Activated CD8-positive, alpha-beta memory T cell treated with anti-CD3 and anti-CD28 coated beads, Interleukin-2, amount 10 ng/mL, durations not matched to agents 7 days and 5 days (primary cell): ENCODE data around the gene MRPL58. TPM values are rescaled to one million over a fixed set of nuclear protein-coding genes. Genes with fewer than 3 reads are reported as not detected.
"Not testable (repeated sequence)": the region's sequence is repeated elsewhere in the genome, so short reads cannot be mapped to it uniquely, and the experiment has no call there.

Experiments used
- ATAC-seq: fragments of 150-1000 bp; cut with Tn5 transposase; one replicate; pipeline ENCODE4 v1.10.0; 2021; ENCODE audit warnings: moderate library complexity
- CTCF ChIA-PET: fragments of 350-600 bp; sonication (Branson Sonifier 250); formaldehyde crosslinking; loops from one replicate; lab custom pipeline; 2021; ENCODE audit warnings: antibody characterized with exemption; lab: Charles Lee
- DNase-seq: peaks from one replicate; pipeline ENCODE4 v3.0.0-alpha.2; 2020
- H3K27ac Mint-ChIP-seq: one replicate; pipeline ENCODE4 v1.8.0; 2021; ENCODE audit warnings: mild to moderate bottlenecking, mixed read lengths
- H3K27me3 Mint-ChIP-seq: one replicate; pipeline ENCODE4 v1.8.0; 2021; ENCODE audit warnings: mixed read lengths
- H3K36me3 Mint-ChIP-seq: one replicate; pipeline ENCODE4 v1.8.0; 2021; ENCODE audit warnings: mild to moderate bottlenecking, mixed read lengths
- H3K4me1 Mint-ChIP-seq: one replicate; pipeline ENCODE4 v1.8.0; 2021; ENCODE audit warnings: mixed read lengths
- H3K4me3 Mint-ChIP-seq: one replicate; pipeline ENCODE4 v1.8.0; 2021; ENCODE audit warnings: mild to moderate bottlenecking, moderate library complexity, mixed read lengths
- H3K9me3 Mint-ChIP-seq: one replicate; pipeline ENCODE4 v1.8.0; 2022; ENCODE audit warnings: low read depth, mixed read lengths
- total RNA-seq, 2 experiments: library from RNA; stranded (reverse); gene quantifications; one replicate each; pipeline ENCODE4 v1.2.3, GENCODE V29; 2021

The MRPL58 gene
- 10 to 100 TPM; 45.9 to 53.1 TPM for total RNA-seq

DNA sequence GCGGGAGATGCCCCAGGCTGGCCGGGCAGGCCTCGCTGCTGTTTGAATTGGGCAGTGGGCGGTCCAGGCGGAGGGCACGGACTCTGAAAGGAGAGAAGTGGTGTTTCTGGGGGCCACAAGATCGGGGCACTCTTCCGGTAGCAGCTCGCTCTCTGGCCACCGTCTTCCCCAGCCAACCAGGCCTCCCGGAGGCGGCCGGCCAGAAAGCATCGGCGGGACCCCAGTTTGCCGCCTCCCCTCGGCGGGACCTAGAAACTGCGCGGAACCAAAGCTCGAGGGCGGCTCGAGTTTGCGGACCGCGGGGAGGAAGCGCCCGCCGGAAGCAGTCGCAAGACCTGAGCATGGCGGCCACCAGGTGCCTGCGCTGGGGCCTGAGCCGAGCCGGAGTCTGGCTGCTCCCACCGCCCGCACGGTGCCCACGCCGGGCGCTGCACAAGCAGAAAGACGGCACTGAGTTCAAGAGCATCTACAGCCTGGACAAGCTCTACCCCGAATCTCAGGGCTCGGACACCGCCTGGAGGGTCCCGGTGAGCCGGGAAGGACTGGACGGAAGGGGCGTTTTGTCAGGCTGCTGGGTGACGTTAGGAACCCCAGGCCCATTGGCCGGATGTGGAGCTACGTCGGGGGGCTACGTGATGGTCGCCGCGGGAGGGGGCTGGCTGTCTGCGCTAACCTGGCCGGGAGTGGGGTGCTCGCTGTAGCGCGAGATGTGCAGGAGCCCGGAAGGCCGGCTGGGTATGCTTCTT is at the start of gene MRPL58:
Gene MRPL58 (plus strand): TSS at position 325 of the 746 bp plus-strand sequence. CDS start 17 bp downstream, at position 342.
- DNase-seq: peak; percentile 92
- Mint-ChIP-seq H3K9me3 (no peaks in the 10 kb centered on the region), H3K27me3 (peaks cover 2% of the 10 kb centered on the region), H3K4me3 (peak within 1 kb of the TSS; percentile 95), H3K4me1 (peaks cover 24% of the 10 kb centered on the region), H3K36me3 (peaks cover 10% of the 10 kb centered on the region), H3K27ac (peak within 1 kb of the TSS; percentile 93)
- CTCF ChIA-PET: interaction anchor here (0.7 to 9.7 kb wide), 31 partner anchors 10 to 258 kb away, joined by 3 to 129 read pairs (median 4); partner anchors contain the start of genes ARMC7, CDR2L, HID1 and MIF4GD
- ATAC-seq: peak; percentile 95

DNA sequence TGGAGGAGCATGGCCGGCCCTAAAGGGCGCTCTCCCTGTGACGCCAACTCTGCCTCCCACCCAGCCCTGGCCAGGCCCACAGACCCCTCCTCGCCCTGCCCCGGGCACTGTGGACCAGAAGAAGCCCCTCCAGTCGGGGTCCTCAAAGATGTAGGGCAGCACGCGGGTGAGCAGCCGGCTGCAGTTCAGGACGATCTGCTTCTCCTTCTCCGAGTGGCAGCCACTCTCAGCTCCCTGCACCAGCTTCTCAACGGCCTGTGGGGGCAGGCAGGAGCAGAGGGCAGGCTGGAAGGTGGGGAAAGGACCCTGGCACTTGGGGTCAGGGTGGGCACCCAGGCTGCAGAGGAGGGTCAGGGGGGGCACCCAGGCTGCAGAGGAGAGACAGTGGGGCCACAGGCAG is 48.8 kb upstream of the MRPL58 start:
- Mint-ChIP-seq H3K27ac (no peak overlapping the region), H3K9me3 (no peaks in the 10 kb centered on the region), H3K4me1 (peaks cover 7% of the 10 kb centered on the region), H3K36me3 (no peaks in the 10 kb centered on the region), H3K27me3 (no peaks in the 10 kb centered on the region), H3K4me3 (no peak overlapping the region)
- ATAC-seq (no peak), DNase-seq (no peak)
- CTCF ChIA-PET: interaction anchor here (1.1 to 4.8 kb wide), 6 partner anchors 9 to 151 kb away, joined by 3 to 129 read pairs (median 4); partner anchors contain the start of genes HID1, MRPL58 and SLC16A5

DNA sequence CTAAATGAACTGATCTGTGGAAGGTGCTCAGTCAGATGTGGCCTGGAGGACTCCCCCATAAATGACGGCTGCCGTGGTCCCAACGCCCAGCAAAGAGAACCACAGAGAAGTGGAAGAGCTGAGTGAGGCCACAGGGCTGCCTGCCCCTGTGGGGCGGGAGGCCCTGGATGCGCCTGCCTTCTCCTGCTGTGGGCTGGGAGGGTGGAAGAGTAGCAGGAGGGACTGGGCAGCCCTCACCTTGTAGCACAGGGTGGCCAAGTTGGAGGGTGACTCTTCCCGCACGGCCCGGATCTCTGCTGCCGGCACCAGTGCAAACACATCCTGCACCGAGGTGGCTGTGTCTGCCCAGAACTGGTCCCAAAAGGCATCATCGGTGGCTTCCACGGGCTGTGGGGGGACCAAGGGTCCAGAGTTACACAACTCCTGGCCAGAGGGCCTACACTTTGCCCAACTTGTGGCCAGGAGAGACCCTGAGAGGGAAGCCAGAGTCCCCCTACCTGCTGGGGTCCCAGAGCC is 48.2 kb upstream of the MRPL58 start:
- H3K9me3 Mint-ChIP-seq: no peaks in the 10 kb centered on the region

DNA sequence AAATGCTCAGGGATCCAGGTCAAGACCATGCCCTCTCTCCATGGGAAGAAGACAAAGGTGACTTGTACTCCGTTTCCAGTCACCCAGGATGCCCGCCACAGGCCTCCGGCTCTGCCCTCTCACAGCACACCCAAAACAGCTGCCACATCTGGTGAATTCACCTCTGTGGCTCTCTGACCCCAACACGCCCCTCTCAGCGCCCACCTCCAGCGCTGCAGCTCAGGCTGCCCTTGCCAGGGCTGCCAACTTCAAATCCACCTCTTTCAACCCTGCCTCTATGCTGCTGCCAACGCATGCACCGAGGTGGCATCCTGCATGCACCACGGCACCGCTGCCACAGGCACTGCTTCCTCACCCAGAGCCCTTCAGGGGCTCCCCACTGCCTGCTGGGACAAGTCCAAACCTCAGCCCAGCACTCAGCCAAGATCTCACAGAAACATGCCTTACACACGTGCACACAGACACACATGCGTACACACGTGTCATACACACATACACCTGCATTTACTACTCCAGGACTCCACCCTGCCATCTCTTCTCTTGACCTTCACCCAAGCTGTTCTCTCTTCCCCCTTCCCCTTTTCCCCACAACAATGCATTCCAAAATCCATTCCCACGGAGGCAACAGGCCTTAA is 47.4 kb upstream of the MRPL58 start:
- no peak for ATAC-seq
- H3K4me1 Mint-ChIP-seq: peaks cover 7% of the 10 kb centered on the region
- H3K4me3 Mint-ChIP-seq: no peak overlapping the region
- H3K27me3 Mint-ChIP-seq: no peaks in the 10 kb centered on the region
- CTCF ChIA-PET: no interaction called here
- no peaks in the 10 kb centered on the region for H3K36me3 Mint-ChIP-seq
- H3K27ac Mint-ChIP-seq: peak overlapping the region; percentile 1
- H3K9me3 Mint-ChIP-seq: no peaks in the 10 kb centered on the region
- DNase-seq: no peak

More for the DNA sequence above, 48.2 kb upstream of the MRPL58 start:
- no peak for ATAC-seq
- H3K4me1 Mint-ChIP-seq: peaks cover 7% of the 10 kb centered on the region
- H3K36me3 Mint-ChIP-seq: no peaks in the 10 kb centered on the region
- no peak overlapping the region for H3K4me3 Mint-ChIP-seq
- CTCF ChIA-PET: interaction anchor here (1.1 to 4.8 kb wide), 5 partner anchors 8 to 150 kb away, joined by 3 to 129 read pairs (median 4); partner anchors contain the start of genes HID1 and MRPL58
- no peak overlapping the region for H3K27ac Mint-ChIP-seq
- H3K27me3 Mint-ChIP-seq: no peaks in the 10 kb centered on the region
- no peak for DNase-seq

DNA sequence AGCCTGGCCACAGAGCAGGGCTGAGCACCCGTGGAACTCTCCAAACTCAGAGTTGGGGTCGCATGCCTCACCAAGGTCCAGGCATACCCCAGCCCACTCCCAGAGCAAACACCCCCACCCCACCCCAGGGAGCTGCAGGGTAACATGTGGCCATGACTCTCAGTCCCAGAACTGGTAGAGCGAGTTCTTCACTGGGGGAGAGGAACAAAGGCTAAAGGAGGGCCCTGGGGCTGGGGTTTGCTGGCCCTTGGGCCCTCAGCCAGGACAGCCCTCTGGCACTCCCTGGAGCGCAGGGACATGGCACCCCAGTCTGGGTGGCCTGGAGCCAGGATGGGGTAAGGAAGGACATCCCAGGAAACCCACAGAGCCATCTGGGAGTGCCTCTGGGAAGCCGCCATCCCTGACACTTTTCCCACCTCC is 44.1 kb upstream of the MRPL58 start:
- Mint-ChIP-seq H3K4me3 (no peak overlapping the region), H3K27ac (no peak overlapping the region), H3K9me3 (no peaks in the 10 kb centered on the region), H3K4me1 (peaks cover 6% of the 10 kb centered on the region), H3K36me3 (no peaks in the 10 kb centered on the region), H3K27me3 (peaks cover 13% of the 10 kb centered on the region)
- DNase-seq (no peak), ATAC-seq (no peak)
- CTCF ChIA-PET: interaction anchor here (1.8 to 8.8 kb wide), 3 partner anchors 6 to 146 kb away, joined by 6 to 80 read pairs (median 6); partner anchors contain the start of gene MRPL58

DNA sequence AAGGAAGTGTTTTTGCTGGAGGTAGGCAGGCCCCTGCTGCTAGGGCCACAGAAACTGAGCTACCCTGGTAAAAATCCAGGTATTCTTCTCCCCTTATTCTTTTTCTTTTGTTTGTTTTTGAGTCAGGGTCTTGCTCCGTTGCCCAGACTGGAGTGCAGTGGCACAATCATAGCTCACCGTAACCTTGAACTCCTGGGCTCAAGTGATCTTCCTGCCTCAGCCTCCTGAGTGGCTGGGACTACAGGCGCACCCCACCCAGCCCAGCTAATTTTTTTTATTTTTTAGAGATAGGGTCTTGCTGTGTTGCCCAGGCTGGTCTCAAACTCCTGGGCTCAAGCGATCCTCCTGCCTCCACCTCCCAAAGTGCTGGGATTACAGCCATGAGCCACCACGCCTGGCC is 43.0 kb upstream of the MRPL58 start:
- peaks cover 21% of the 10 kb centered on the region for H3K27me3 Mint-ChIP-seq
- not testable (repeated sequence) for H3K9me3 Mint-ChIP-seq, ATAC-seq, DNase-seq, H3K27ac Mint-ChIP-seq, H3K4me3 Mint-ChIP-seq, H3K4me1 Mint-ChIP-seq, H3K36me3 Mint-ChIP-seq
- CTCF ChIA-PET: interaction anchor here (1.0 to 8.8 kb wide), 4 partner anchors 7 to 443 kb away, joined by 3 to 80 read pairs (median 4); partner anchors contain the start of gene MRPL58

DNA sequence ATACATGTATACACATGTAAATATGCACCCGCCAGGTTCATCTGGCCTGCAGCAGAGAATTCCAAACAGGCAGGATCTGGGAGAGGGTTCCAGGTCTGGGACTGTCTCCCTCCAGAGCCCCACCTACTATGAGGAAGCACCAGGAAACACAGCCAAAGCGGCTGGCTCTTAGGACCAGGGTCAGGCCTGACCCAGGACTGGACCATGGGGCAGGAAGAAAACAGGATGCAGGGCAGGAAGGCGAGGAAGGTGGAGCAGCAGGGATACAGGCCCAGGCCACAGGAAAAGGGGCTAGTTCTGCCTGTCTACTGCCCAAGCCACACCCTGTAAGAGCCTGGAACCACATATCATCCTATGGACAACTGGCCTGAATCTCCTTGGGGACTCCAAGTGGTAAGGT is 42.1 kb upstream of the MRPL58 start:
- H3K9me3 Mint-ChIP-seq: no peaks in the 10 kb centered on the region
- ATAC-seq (no peak), DNase-seq (no peak)
- H3K36me3 Mint-ChIP-seq: no peaks in the 10 kb centered on the region
- H3K4me3 Mint-ChIP-seq: no peak overlapping the region
- H3K27ac Mint-ChIP-seq: no peak overlapping the region
- CTCF ChIA-PET: interaction anchor here (1.8 to 8.8 kb wide), 3 partner anchors 8 to 42 kb away, joined by 6 to 80 read pairs (median 12); partner anchors contain the start of gene MRPL58
- H3K27me3 Mint-ChIP-seq: peaks cover 28% of the 10 kb centered on the region
- H3K4me1 Mint-ChIP-seq: peaks cover 6% of the 10 kb centered on the region

DNA sequence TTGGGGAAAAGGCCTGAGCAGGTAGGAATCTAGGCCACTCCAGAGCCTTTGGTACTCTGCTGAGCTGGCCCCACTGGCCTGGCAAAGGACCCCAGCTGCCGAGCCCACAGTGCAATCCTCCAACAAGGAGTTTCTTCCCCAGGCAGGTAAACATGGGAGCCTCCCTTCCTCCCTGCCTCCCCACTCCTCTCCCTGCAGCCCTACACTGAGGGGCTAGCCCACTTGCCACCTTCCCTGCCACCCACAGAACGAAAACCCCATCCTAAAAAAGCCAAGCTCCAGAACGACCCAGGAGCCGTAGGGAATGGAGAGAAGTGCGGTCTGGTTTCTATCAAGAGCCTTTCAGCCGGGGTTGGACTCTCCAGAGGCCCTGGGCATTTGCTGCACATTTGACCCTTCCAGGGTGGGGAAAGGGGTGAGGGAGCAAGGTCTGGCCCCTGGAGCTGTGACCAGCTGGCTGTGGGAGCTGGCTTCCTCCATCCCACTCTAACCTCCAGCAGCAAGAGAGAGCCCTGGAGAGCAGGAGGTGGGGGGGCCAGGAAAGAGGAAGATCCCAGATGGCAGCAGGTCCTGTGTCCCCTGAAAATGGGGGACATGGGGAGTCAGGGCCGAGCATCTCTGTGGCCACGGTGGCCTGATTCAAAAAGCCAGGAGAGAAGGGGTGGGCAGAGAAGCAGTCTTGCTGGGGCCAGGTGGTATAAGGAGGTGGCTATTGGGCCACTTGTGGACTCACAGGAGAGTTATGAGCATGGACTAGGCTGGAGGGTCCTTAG is 41.2 kb upstream of the MRPL58 start:
- ATAC-seq (no peak), DNase-seq (no peak)
- Mint-ChIP-seq H3K4me3 (no peak overlapping the region), H3K27me3 (peaks cover 33% of the 10 kb centered on the region), H3K27ac (no peak overlapping the region), H3K9me3 (no peaks in the 10 kb centered on the region), H3K36me3 (no peaks in the 10 kb centered on the region), H3K4me1 (peaks cover 6% of the 10 kb centered on the region)
- CTCF ChIA-PET: interaction anchor here (0.9 to 8.8 kb wide), 5 partner anchors 9 to 441 kb away, joined by 3 to 80 read pairs (median 12); partner anchors contain the start of gene MRPL58

DNA sequence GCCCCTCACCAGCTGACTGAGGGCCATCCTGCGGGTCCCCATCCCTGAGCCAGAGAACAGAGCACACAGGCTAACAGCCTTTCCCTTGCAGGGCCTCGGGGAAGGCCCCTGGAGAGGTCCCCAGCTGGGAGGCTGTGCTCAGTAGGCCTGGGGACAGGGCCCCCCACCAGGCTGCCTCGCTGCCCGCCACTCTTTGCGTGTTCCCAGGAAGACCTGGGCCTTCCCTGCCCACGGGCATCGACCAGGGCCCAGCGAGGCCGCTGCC is 40.7 kb upstream of the MRPL58 start:
- no peak overlapping the region for H3K4me3 Mint-ChIP-seq
- CTCF ChIA-PET: interaction anchor here (0.9 to 8.8 kb wide), 6 partner anchors 10 to 440 kb away, joined by 3 to 80 read pairs (median 8); partner anchors contain the start of gene MRPL58
- DNase-seq (no peak), ATAC-seq (no peak)
- H3K4me1 Mint-ChIP-seq: peaks cover 6% of the 10 kb centered on the region
- no peaks in the 10 kb centered on the region for H3K9me3 Mint-ChIP-seq
- peaks cover 34% of the 10 kb centered on the region for H3K27me3 Mint-ChIP-seq
- no peaks in the 10 kb centered on the region for H3K36me3 Mint-ChIP-seq
- H3K27ac Mint-ChIP-seq: no peak overlapping the region

DNA sequence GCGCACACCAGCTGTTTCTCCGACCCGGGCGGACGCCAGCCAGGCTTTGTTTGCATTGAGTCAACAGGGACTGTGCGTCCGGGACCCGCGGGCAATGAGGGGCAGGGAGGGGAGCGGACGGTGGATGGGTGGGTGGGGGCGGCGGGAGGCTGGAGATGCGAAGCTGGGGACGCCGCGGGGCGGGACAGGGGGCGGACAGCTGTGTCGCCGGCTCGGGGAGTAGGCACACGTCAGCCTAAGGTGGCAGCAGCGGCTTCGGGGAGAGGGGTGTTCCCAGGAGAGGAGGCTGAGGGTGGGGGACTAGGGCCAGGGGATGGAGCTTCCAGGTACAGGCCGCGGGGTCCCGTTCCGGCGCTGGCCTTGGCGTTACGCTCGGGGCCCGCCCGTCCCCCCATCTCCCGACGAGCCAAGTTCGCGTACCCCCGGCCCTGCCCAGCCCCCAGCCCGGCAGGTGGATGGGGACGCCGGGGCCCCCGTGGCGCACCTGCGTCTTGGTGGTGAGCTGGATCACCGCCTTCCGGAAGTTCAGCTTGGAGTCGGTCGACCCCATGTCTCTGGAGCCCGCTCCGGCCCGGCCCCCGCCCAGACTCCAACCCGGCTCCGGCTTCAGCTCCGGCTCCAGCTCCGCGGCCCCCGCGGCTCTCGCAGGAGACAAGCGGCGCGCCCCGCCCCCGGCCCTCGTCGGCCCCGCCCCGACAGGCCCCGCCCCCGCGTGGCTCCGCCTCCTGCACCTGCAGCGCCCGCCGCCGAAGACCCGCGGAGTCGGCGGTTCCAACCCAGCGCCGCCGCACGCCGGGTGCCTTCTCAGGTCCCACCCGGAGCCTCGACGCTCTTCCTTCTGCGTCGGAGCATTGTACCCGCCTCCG is 40.1 kb upstream of the MRPL58 start, which contains the start of gene HID1:
Gene HID1 (minus strand): TSS at position 653 of the 866 bp plus-strand sequence. CDS start 103 bp downstream, at position 550.
- CTCF ChIA-PET: interaction anchor here (0.8 to 8.8 kb wide), 7 partner anchors 10 to 440 kb away, joined by 3 to 80 read pairs (median 5); partner anchors contain the start of gene MRPL58
- DNase-seq: peak; percentile 75

DNA sequence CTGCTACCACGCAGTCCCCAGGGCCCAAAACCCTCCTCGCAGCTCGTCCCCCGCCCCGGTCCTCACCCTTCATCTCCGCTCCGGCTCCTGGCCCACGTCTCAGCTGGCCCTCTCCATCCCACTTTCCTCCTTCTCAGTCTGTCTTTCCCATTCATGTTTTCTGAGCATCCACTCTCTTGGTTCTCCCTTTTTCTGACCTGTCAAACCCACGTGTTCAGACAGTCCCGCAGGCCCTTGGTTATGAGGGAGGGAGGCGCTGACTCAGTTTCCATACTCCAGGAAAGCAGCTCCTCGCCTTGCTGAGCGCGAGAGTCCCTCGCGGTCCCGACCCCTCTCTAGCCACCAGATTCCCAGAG is 39.5 kb upstream of the MRPL58 start:
- peaks cover 39% of the 10 kb centered on the region for H3K27me3 Mint-ChIP-seq
- H3K27ac Mint-ChIP-seq: no peak overlapping the region
- H3K9me3 Mint-ChIP-seq: no peaks in the 10 kb centered on the region

More for the DNA sequence above, 40.1 kb upstream of the MRPL58 start, which contains the start of gene HID1:
- Mint-ChIP-seq H3K27ac (no peak within 1 kb of the TSS), H3K4me1 (peaks cover 6% of the 10 kb centered on the region), H3K27me3 (peaks cover 36% of the 10 kb centered on the region), H3K9me3 (no peaks in the 10 kb centered on the region), H3K36me3 (no peaks in the 10 kb centered on the region), H3K4me3 (peak within 1 kb of the TSS; percentile 60)
- ATAC-seq: peak; percentile 93

DNA sequence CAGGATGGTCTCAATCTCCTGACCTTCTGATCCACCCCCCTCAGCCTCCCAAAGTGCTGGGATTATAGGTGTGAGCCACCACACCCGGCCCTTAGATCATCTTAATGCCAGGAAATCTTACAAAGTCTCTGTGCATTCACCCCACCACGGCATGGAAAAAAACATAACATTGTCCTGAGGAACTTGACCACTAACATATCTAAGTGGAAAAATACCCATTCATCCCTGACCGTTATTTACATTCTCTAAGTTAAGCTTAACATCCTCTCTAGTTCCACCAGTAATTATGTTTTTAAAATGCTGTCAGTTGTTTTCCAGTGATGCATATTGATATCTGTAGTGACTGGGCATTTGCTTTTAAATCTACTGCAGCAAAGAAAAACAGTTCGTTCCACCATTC is 36.5 kb upstream of the MRPL58 start:
- H3K36me3 Mint-ChIP-seq: no peaks in the 10 kb centered on the region

More for the DNA sequence above, 39.5 kb upstream of the MRPL58 start:
- Mint-ChIP-seq H3K4me3 (peak overlapping the region; percentile 60), H3K4me1 (peaks cover 6% of the 10 kb centered on the region), H3K36me3 (no peaks in the 10 kb centered on the region)
- ATAC-seq (no peak), DNase-seq (no peak)
- CTCF ChIA-PET: interaction anchor here (0.8 to 8.8 kb wide), 6 partner anchors 11 to 141 kb away, joined by 3 to 80 read pairs (median 8); partner anchors contain the start of gene MRPL58

More for the DNA sequence above, 36.5 kb upstream of the MRPL58 start:
- H3K4me1 Mint-ChIP-seq: peaks cover 8% of the 10 kb centered on the region
- no peaks in the 10 kb centered on the region for H3K9me3 Mint-ChIP-seq
- no peak for DNase-seq
- peaks cover 56% of the 10 kb centered on the region for H3K27me3 Mint-ChIP-seq
- CTCF ChIA-PET: interaction anchor here (1.1 to 8.8 kb wide), 4 partner anchors 13 to 129 kb away, joined by 3 to 80 read pairs (median 4); no protein-coding TSS in a partner anchor
- no peak overlapping the region for H3K27ac Mint-ChIP-seq
- no peak for ATAC-seq
- H3K4me3 Mint-ChIP-seq: no peak overlapping the region
